CD14-positive monocyte (primary cell): ENCODE data around the gene AKAP6. TPM values are rescaled to one million over a fixed set of nuclear protein-coding genes. Genes with fewer than 3 reads are reported as not detected.

Source experiments
- DNase-seq, 3 donors: peaks; one replicate each; pipeline ENCODE4 v3.0.0-alpha.2; 2011 to 2022
- H2AFZ ChIP-seq: 2 replicates; pipeline ENCODE4 v1.6.0; 2012; ENCODE audit warnings: mild to moderate bottlenecking, low read depth, low read length, inconsistent platforms; ENCODE audit not compliant: insufficient read depth, poor library complexity, severe bottlenecking
- H3K27ac ChIP-seq, 2 donors: 1 replicate in 1 of 2; 2 replicates in 1 of 2; pipeline ENCODE4 v1.5.1; 2012 to 2013; ENCODE audit warnings: low read length in 2 of 2, control low read depth in 1 of 2, inconsistent platforms in 1 of 2, low read depth in 1 of 2, mild to moderate bottlenecking in 1 of 2
- H3K27me3 ChIP-seq, 2 donors: one replicate each; pipeline versions ENCODE4 v1.6.0 to v1.6.1; 2011 to 2013; ENCODE audit warnings: low read length in 2 of 2; ENCODE audit not compliant: control insufficient read depth in 2 of 2, insufficient read depth in 2 of 2
- H3K36me3 ChIP-seq, 2 donors: replicated peaks in 1 of 2; 1 replicate in 1 of 2; 2 replicates in 1 of 2; pipeline versions ENCODE4 v1.5.1 to v1.6.1; 2012 to 2013; ENCODE audit warnings: low read length in 2 of 2, control low read depth in 1 of 2, inconsistent platforms in 1 of 2, mild to moderate bottlenecking in 1 of 2; ENCODE audit not compliant: insufficient read depth in 2 of 2, control insufficient read depth in 1 of 2
- H3K4me1 ChIP-seq, 2 donors: 1 replicate in 1 of 2; 2 replicates in 1 of 2; pipeline versions ENCODE4 v1.5.1 to v1.6.1; 2012 to 2013; ENCODE audit warnings: low read length in 2 of 2, control low read depth in 1 of 2, inconsistent platforms in 1 of 2, mild to moderate bottlenecking in 1 of 2, moderate library complexity in 1 of 2; ENCODE audit not compliant: insufficient read depth in 2 of 2, control insufficient read depth in 1 of 2
- H3K4me2 ChIP-seq: replicated peaks from 2 replicates; pipeline ENCODE3; 2012; ENCODE audit warnings: low read length, moderate library complexity, mild to moderate bottlenecking; ENCODE audit not compliant: poor library complexity, severe bottlenecking; ENCODE audit errors: extremely low read depth
- H3K4me3 ChIP-seq, 3 experiments: fragments of 200-600 bp in 1 of 3; sonication (generic) in 1 of 3; replicated peaks in 1 of 3; 1 replicate in 2 of 3; 2 replicates in 1 of 3; pipeline ENCODE4 v1.5.1; 2011 to 2013; ENCODE audit warnings: low read length in 3 of 3, mild to moderate bottlenecking in 3 of 3, control low read depth in 2 of 3, low read depth in 2 of 3, inconsistent platforms in 1 of 3, moderate library complexity in 1 of 3
- H3K79me2 ChIP-seq: 2 replicates; pipeline ENCODE4 v1.6.0; 2012; ENCODE audit warnings: mild to moderate bottlenecking, control low read depth, inconsistent platforms, low read length, moderate library complexity; ENCODE audit not compliant: insufficient read depth
- H3K9ac ChIP-seq: 2 replicates; pipeline ENCODE4 v1.6.0; 2017; ENCODE audit warnings: low read length, mild to moderate bottlenecking; ENCODE audit not compliant: insufficient read depth, poor library complexity, severe bottlenecking
- H3K9me3 ChIP-seq, 2 donors: replicated peaks in 1 of 2; 1 replicate in 1 of 2; 2 replicates in 1 of 2; pipeline versions ENCODE4 v1.5.1 to v1.6.1; 2012 to 2013; ENCODE audit warnings: low read length in 2 of 2, control low read depth in 1 of 2; ENCODE audit not compliant: control insufficient read depth in 1 of 2, insufficient read depth in 1 of 2
- H4K20me1 ChIP-seq: 2 replicates; pipeline ENCODE4 v1.6.0; 2012; ENCODE audit warnings: mild to moderate bottlenecking, low read length, control low read depth, moderate library complexity; ENCODE audit not compliant: insufficient read depth
- H3K27ac Mint-ChIP-seq, 7 donors: one replicate each; pipeline ENCODE4 v1.8.0; 2020; ENCODE audit warnings: mild to moderate bottlenecking in 7 of 7, mixed read lengths in 7 of 7, moderate library complexity in 6 of 7, inconsistent platforms in 2 of 7
- H3K27me3 Mint-ChIP-seq, 3 donors: one replicate each; pipeline ENCODE4 v1.8.0; 2021 to 2022; ENCODE audit warnings: low read depth in 3 of 3, mild to moderate bottlenecking in 3 of 3, mixed read lengths in 3 of 3, moderate library complexity in 3 of 3, inconsistent platforms in 1 of 3
- H3K36me3 Mint-ChIP-seq, 2 donors: one replicate each; pipeline ENCODE4 v1.8.0; 2020; ENCODE audit warnings: mixed read lengths in 2 of 2, inconsistent platforms in 1 of 2, mild to moderate bottlenecking in 1 of 2
- H3K4me1 Mint-ChIP-seq: one replicate; pipeline ENCODE4 v1.8.0; 2020; ENCODE audit warnings: mild to moderate bottlenecking, mixed read lengths
- H3K4me3 Mint-ChIP-seq, 2 donors: one replicate each; pipeline ENCODE4 v1.8.0; 2020; ENCODE audit warnings: mild to moderate bottlenecking in 2 of 2, mixed read lengths in 2 of 2, moderate library complexity in 1 of 2
- H3K9me3 Mint-ChIP-seq, 7 donors: one replicate each; pipeline ENCODE4 v1.8.0; 2020 to 2022; ENCODE audit warnings: mixed read lengths in 7 of 7, mild to moderate bottlenecking in 6 of 7, moderate library complexity in 6 of 7, inconsistent platforms in 2 of 7
- CTCF ChIP-seq: fragments of 200-600 bp; IDR thresholded peaks from one replicate; pipeline ENCODE4 v1.8.0; 2022; ENCODE audit warnings: antibody characterized with exemption, mild to moderate bottlenecking
- WGBS: methylation state at CpG from one replicate; pipeline ENCODE4 v1.1.5; 2013; ENCODE audit warnings: missing lambda C conversion rate; ENCODE audit not compliant: insufficient coverage; 5-methylcytosine and 5-hydroxymethylcytosine counted together
- intact Hi-C, 2 donors: fragments of 100-400 bp; cut with micrococcal nuclease; formaldehyde crosslinking; loops; one replicate each; pipeline versions ENCODE4 v1.15.0 to v1.15.1; 2023
- polyA plus RNA-seq, 3 donors: library from polyadenylated mRNA; depleted of rRNA in 1 of 3; unstranded in 2 of 3; stranded (reverse) in 1 of 3; fragments of 300-500 nt in 2 of 3; fragments of >200 nt in 1 of 3; fragmentation: Illumina TruSeq in 2 of 3; gene quantifications; 1 replicate in 2 of 3; 2 replicates in 1 of 3; pipeline ENCODE4 v1.2.3, GENCODE V29; 2012 to 2021

Gene AKAP6
- polyA plus RNA-seq, 3 donors: not detected

GRCh38 chr14:32492457-32492856 is 163.4 kb downstream of the AKAP6 start:
- Histone ChIP-seq H3K9ac (no peak overlapping the region), H3K27ac (no peak overlapping the region), H3K9me3 (no peaks in the 10 kb centered on the region), H3K4me2 (no peak overlapping the region), H2AFZ (no peak overlapping the region), H3K27me3 (no peaks in the 10 kb centered on the region), H3K79me2 (no peaks in the 10 kb centered on the region), H3K4me1 (no peaks in the 10 kb centered on the region), H3K36me3 (no peaks in the 10 kb centered on the region), H4K20me1 (no peaks in the 10 kb centered on the region), H3K4me3 (no peak overlapping the region)
- peaks cover 0 to 1% (median 0%) of the 10 kb centered on the region in 3 donors for H3K27me3 Mint-ChIP-seq
- DNase-seq: no peak
- intact Hi-C loops: no loop called here
- no peak overlapping the region for H3K4me3 Mint-ChIP-seq
- no peaks in the 10 kb centered on the region for H3K36me3 Mint-ChIP-seq
- H3K9me3 Mint-ChIP-seq: peaks cover 0 to 10% (median 2%) of the 10 kb centered on the region in 7 donors
- no peak for TF ChIP-seq CTCF
- no peaks in the 10 kb centered on the region for H3K4me1 Mint-ChIP-seq
- H3K27ac Mint-ChIP-seq: no peak overlapping the region

GRCh38 chr14:32494609-32495434 is 165.7 kb downstream of the AKAP6 start:
- no peak overlapping the region for H3K4me2 ChIP-seq

More at GRCh38 chr14:32494609-32495434, 165.7 kb downstream of the AKAP6 start:
- Histone ChIP-seq H3K4me1 (no peaks in the 10 kb centered on the region), H3K9ac (no peak overlapping the region), H2AFZ (no peak overlapping the region), H3K27ac (no peak overlapping the region), H3K9me3 (no peaks in the 10 kb centered on the region), H3K79me2 (no peaks in the 10 kb centered on the region), H3K36me3 (no peaks in the 10 kb centered on the region), H3K4me3 (no peak overlapping the region), H3K27me3 (no peaks in the 10 kb centered on the region), H4K20me1 (no peaks in the 10 kb centered on the region)
- Mint-ChIP-seq H3K9me3 (peaks cover 0 to 1% (median 0%) of the 10 kb centered on the region in 7 donors), H3K27me3 (peaks cover 0 to 3% (median 0%) of the 10 kb centered on the region in 3 donors), H3K4me1 (no peaks in the 10 kb centered on the region), H3K4me3 (no peak overlapping the region), H3K27ac (no peak overlapping the region), H3K36me3 (no peaks in the 10 kb centered on the region)
- WGBS: 88% methylated on average over 1 of the region's 5 CpGs
- intact Hi-C loops: no loop called here
- no peak for TF ChIP-seq CTCF
- DNase-seq: no peak
